Measurements from ENCODE around the gene ESRRA.

DNA sequence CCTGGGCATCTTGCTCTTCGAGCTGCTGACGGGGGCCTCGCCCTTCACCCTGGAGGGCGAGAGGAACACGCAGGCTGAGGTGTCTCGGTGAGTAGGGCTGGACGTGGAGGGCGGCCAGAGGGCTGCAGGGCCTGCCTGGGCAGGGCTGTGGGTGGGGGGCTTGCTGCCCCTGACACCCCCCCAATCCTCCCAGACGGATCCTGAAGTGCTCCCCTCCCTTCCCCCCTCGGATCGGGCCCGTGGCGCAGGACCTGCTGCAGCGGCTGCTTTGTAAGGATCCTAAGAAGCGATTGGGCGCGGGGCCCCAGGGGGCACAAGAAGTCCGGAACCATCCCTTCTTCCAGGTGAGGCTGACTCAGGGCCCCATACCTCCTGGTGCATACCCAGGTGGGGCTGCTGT is 56.3 kb downstream of the ESRRA start:
- TF ChIP-seq EZH2 (IDR thresholded peaks at IDR 0.05; ENCODE audit: insufficient read depth, poor library complexity, severe bottlenecking) (no peak), EZH2phosphoT487 (IDR thresholded peaks at IDR 0.05; ENCODE audit: insufficient read depth, low read depth) (no peak)

All from GM23248 (cell line).